NCI-H1092 (cell line): ENCODE measurements around the gene NCSTN.

Experiments used
- DNase-seq: peaks from one replicate; lab custom pipeline; 2025; lab: John Stamatoyannopoulos, UW

The NCSTN gene

GRCh38 chr1:160351629-160352028 is 8.4 kb downstream of the NCSTN start:
- DNase-seq, result no peak

- no peak for DNase-seq
Measured at GRCh38 chr1:160352555-160352954, 9.4 kb downstream of the NCSTN start.

DNA sequence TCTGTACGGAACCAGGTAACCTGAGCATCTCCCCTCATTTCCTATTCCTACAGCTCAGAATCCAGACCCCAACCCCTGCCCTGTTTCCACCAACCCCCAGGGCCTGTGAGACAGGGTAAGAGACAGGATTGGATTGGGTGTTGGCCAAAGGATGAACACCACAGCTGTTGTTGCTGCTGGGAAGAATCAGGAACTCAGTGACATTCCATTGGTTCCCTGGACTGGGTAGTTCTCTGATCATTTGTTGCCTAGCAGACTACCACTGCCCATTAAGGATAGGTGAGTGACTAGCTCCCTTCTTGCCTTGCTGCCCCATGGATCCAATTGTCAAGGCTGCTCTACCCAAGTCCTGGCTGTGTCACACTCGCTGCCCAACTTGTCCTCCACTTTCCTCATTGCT is 10.0 kb downstream of the NCSTN start:
- DNase-seq, result no peak

DNA sequence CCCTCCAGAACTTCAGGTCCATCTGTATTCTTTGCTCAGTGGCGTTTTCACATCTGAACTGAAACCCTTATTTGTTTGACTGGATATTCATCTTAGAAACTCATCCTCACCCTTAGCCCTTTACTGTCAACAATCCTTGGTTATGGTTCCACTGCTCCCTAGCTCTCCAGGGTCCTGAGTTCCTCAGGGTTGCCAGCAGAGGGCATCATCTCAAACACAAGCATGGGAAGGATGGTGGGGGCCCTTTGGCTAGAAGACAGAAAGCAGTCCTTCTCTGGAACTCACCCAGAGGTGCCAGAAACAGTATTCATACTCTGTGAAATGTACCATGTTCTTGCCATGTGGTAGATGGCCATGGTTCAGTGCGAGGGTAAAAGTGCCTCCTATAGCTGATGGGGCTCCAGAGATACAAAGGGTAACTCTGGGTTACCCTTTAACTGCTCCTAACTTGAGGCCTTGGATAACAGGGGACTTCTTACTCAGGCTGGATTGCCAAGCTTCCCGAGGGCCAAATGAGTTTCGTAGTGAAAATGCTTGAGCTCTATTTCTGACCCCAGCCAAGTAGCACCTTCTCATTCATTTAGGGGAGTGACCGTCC is 11.3 kb downstream of the NCSTN start:
- no peak for DNase-seq

- DNase-seq, result no peak
Measured at GRCh38 chr1:160357286-160358002, 14.3 kb downstream of the NCSTN start.

DNA sequence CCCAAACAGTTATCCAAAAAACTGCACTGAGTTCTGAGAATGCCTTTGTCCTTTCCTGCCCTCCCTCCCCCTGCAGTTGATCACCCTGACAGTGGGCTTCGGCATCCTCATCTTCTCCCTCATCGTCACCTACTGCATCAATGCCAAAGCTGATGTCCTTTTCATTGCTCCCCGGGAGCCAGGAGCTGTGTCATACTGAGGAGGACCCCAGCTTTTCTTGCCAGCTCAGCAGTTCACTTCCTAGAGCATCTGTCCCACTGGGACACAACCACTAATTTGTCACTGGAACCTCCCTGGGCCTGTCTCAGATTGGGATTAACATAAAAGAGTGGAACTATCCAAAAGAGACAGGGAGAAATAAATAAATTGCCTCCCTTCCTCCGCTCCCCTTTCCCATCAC is 14.9 kb downstream of the NCSTN start:
- no peak for DNase-seq

DNA sequence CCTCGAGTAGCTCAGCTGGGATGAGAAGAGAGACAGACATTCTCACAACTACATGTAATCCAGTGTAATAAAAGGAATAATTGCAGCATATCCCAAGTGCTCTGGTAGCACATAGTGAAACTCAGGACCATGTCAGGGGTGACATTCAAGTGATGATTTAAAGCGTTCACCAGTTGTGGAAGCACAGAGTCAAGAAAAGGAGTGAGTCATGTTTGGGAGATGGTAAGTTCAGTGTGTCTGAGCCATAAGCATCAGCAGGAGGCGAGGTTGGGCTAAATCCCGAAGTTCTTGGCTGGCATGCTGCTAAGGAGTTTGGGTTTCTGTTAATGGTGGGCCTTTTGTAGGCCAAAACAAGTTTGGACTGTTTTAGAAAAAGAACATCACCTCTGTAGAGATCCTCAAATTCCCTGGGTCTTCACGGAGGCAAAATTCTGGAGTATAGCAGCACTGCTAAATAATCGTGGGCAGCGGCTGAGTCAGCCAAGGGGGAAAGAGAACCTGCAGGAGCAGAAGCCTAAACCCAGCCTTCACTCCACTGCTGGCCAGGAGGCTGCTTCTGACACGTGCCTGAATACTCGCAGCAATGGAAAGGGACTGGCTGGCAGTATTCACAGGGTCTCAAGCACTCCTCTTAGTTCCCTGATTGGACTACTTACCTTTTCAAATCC is 16.5 kb downstream of the NCSTN start:
- no peak for DNase-seq

- DNase-seq, result no peak
Measured at GRCh38 chr1:160360227-160360695, 17.1 kb downstream of the NCSTN start.

DNA sequence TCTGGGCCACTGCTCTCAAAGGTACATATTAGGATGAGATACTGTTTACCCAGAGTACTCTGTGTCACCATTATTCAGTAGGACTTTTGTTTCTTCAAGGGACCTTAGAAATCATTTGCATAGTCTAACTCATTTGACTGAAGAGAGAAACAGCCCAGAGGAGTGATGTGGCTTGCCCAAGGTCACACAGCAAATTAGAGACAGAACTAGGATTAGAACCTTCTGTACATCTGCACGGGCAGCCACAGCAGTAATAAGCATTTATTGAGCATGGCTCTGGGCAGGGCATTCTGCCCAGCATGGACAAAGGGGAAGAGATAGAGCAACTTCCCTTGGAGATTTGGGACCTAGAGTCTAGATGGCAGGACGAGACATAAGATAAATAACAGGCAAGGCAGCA is 18.0 kb downstream of the NCSTN start:
- no peak for DNase-seq

DNA sequence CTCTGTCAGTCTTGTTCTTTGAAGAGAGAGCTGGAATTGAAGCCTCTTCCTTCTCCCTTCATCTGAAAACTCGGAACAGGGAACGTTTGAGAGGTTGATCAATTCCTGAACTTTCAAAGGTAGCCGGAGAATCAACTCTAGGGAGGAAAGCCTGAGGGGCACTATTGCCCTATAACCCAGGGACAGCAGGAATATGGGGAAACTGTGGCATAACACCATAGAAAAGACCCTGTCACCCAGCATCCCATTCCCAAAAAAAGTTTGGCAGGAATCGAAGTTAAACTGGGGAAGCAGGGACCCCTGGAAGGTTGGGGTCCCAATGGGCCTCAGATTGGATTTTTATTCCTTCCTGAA is 18.6 kb downstream of the NCSTN start:
- no peak for DNase-seq

DNA sequence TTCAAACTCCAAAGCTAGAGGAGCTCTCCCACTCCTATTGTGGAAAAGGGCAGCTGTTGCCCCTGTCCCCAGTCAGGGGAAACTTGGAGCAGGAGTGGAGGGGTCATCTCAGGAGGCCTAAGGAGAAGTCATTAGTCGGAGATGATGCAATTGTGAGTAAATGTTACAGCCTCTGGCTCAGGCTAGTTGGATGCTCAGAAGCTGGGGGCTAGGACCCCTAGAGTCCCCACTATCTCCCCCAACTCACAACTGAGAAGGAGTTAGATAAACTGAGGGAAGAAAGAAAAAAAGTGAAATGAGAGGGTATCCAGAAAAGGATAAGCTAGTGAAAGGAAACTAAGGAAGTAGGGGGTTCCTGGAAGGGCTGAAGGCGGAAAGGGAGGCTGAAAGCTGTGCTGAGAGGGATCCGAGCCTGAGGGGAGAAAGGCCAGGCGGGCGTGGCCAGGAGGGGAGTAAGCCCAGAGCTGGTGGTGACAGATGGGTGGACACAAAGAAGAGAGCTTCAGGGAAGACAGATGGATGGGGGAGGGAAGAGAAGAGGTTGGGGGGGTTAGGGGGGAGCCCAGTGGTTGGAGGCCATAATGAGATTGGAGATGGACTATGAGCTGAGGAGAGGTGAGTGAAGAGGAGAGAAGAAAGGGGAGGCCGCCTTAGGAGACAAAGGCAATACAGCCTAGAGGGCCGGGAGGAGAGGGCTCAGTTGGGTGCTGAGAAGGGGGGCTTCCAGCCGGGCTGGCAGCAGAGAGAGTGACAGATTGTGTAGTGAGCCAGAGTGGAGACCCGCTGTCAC is 19.2 kb downstream of the NCSTN start:
- DNase-seq, result no peak

GRCh38 chr1:160363010-160363409 is 19.8 kb downstream of the NCSTN start:
- no peak for DNase-seq

GRCh38 chr1:160363951-160364735 is 21.0 kb downstream of the NCSTN start:
- DNase-seq, result no peak

DNA sequence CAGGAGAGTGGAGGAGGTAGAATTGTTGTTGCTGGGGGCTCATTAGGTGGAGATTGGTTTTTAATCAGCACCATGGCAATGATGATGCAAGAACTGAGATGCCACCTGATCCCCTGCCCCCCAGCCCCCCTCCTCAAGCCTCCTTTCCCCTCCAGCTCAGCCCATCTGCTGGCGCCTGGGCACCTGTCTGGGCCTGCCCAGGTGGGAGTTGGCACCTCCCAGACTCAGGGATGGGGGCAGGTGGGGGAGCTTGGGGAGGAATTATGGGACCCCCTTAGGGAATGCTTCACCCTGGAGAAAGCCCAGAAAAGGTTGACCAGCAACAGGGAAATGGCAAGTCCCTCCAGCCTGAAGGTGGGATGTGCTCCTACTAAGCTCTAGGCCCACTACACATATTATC is 22.1 kb downstream of the NCSTN start:
- no peak for DNase-seq

- DNase-seq, result no peak
Measured at GRCh38 chr1:160366731-160367515, 23.7 kb downstream of the NCSTN start, which contains the start of gene NHLH1. Gene NHLH1, plus strand, starts transcription at chr1:160367071. Its CDS starts 3,661 bp downstream, at chr1:160370732.

DNA sequence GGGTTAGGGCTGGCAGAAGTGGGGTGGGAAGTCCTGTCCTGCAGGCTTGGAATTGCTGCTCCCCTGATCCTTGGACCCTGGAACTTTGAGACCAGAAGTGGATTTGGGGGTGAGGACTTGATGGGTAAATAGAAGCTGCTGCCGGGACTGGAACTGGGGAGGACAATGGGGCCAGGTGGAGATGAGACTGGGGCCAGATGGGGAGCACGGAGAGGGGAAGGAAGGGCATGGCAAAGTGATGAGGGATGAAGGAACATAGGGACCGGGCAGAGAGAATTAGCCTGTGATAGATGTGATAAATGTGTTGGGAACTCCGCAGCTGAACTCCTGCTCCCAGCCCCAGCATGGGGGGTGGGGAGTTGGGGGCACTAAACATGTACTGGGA is 24.3 kb downstream of the NCSTN start:
- DNase-seq, result no peak

DNA sequence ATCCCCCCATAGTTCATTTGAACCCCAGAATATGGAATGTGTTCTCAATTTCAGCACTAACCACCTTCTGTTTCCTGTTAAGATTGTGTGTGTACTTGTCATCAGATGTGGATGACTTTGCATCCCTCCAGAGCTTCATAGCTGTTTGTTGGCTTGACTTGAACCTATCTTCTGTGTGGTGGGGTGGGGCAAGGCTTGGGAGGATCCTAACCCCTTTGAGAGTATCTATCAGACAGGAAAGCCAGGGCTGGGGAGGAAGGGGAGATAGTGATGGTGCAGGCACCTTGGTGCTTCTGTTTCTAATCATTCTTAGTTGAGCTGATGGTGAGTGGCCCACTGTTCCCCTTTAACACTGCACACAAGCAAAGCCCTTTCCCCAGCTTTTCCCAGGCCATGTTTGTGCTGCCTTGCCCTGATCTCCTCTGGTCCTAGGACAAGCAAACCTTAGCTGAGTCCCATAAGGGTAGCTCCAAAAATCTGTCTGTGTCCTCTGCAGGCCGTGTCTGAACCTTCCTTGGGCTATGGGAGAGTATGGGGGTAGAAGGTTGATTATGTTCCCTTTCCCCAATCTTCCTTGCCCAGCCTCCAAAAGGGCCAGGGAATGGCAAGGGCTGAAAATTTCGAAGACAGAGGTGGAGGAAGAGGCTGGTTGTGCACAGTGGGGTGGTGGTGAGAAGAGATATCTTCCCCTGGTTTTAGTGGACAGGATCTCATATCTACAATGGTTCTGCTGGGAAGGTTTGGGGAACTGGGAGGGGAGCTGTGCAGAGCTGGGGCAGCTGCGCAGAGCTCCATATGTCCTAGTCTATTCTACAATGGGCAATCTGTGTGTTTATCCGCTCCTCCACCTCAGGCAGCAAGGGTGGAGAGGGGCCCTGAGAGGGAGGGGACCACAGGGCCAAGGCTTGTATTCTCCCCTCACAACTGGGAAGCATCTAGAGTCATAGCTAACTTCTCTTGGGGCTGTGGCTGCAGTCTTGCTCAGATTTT is 25.0 kb downstream of the NCSTN start:
- no peak for DNase-seq

DNA sequence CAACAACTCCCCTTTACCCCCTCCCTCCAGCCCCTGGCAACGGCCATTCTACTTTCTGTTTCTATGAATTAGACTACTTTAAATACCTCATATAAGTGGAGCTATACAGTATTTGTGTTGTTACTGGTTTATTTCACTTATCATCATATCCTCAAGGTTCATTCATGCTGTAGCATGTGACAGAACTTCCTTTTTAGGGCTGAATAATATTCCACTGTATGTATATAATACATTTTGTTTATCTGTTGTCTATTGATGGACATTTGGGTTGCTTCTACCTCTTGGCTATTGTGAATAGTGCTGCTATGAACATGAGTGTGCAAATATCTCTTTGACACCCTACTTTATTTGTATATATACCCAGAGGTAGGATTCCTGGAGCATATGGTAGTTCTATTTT is 25.9 kb downstream of the NCSTN start:
- DNase-seq, result no peak

DNA sequence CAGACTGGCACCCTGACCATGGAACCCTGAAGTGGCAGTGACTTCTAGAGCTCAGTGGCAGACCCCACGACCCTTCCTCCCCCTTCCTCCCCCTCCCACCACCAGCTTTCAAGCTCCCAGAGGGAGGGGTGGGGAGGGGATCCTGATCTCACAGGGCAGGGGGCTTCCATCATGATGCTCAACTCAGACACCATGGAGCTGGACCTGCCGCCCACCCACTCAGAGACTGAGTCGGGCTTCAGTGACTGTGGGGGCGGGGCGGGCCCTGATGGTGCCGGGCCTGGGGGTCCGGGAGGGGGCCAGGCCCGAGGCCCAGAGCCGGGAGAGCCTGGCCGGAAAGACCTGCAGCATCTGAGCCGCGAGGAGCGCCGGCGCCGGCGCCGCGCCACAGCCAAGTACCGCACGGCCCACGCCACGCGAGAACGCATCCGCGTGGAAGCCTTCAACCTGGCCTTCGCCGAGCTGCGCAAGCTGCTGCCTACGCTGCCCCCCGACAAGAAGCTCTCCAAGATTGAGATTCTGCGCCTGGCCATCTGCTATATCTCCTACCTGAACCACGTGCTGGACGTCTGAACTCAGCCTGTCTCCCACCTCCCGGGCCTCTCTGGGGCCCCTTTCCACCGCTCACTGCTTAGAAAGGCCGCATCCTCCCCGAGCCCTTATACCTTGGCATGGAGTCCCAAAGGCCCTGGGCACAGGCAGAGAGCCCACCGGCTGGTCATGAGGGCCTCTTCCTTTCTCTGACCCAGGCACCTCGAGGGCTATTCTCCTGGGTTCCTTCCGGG is 27.6 kb downstream of the NCSTN start:
- DNase-seq, result no peak
